BLaER1 (cell line): ENCODE measurements around the gene ARMC6.

ENCODE experiments used
- H3K27ac ChIP-seq: shearing (Covaris generic); formaldehyde crosslinking; 2 replicates; pipeline ENCODE4 v1.8.1; 2022
- H3K27me3 ChIP-seq: shearing (Covaris generic); formaldehyde crosslinking; 2 replicates; pipeline ENCODE4 v1.8.1; 2022
- H3K36me3 ChIP-seq: shearing (Covaris generic); formaldehyde crosslinking; 2 replicates; pipeline ENCODE4 v1.8.1; 2022
- H3K4me1 ChIP-seq: shearing (Covaris generic); formaldehyde crosslinking; 2 replicates; pipeline ENCODE4 v1.8.1; 2022
- H3K4me2 ChIP-seq: shearing (Covaris generic); formaldehyde crosslinking; 2 replicates; pipeline ENCODE4 v1.8.1; 2022
- H3K4me3 ChIP-seq: shearing (Covaris generic); formaldehyde crosslinking; 2 replicates; pipeline ENCODE4 v1.8.1; 2022
- H3K9ac ChIP-seq: shearing (Covaris generic); formaldehyde crosslinking; 2 replicates; pipeline ENCODE4 v1.8.1; 2022
- H3K9me3 ChIP-seq: shearing (Covaris generic); formaldehyde crosslinking; 2 replicates; pipeline ENCODE4 v1.8.1; 2022
- H4K20me1 ChIP-seq: shearing (Covaris generic); formaldehyde crosslinking; 2 replicates; pipeline ENCODE4 v1.8.1; 2022
- Cebpa-rat ChIP-seq: shearing (Covaris generic); IDR thresholded peaks from 2 replicates; pipeline ENCODE4 v1.8.1; 2022

ARMC6 gene

DNA sequence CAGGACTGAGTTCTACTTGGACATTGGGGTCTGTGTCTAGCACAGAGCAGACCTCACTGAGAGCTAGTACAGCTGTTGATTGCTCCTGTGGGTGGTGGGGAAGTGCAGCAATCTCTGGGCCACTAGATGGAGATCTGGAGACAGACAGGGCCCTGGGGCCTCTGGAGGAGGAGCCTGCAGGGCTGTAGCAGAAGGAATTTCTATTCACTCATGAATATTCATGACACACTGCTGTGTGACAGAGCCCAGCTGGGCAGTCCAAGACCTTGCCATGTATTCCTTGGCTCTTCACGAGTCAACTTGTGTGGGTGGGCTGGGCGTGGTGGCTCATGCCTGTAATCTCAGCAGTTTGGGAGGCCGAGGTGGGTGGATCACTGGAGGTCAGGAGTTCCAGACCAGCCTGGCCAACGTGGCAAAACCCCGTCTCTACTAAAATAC, 37.6 kb upstream of the ARMC6 start:
- Histone ChIP-seq H3K27me3 (no peaks in the 10 kb centered on the region), H3K36me3 (peaks cover 90% of the 10 kb centered on the region), H3K4me3 (no peak overlapping the region)

DNA sequence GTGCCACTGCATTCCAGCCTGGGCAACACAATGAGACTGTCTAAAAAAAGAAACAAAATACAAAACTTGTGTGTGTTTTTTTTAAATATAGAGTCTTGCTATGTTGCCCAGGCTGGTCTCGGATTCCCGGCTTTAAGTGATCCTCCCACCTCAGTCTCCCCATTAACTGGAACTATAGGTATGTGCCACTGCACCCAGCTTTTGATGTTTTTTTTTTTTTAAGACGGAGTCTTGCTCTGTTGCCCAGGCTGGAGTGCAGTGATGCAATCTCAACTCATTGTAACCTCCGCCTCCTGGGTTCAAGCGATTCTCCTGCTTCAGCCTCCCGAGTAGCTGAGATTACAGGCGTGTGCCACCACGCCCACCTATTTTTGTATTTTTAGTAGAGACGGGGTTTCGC, 37.1 kb upstream of the ARMC6 start:
- Histone ChIP-seq H3K27ac (no peak overlapping the region), H3K27me3 (no peaks in the 10 kb centered on the region), H3K4me3 (no peak overlapping the region), H3K4me1 (peaks cover 37% of the 10 kb centered on the region), H3K9ac (no peak overlapping the region), H3K4me2 (no peak overlapping the region), H3K9me3 (no peaks in the 10 kb centered on the region), H3K36me3 (peaks cover 89% of the 10 kb centered on the region), H4K20me1 (peaks cover 63% of the 10 kb centered on the region)
- TF ChIP-seq Cebpa-rat, result no peak

More for the DNA sequence above, 37.6 kb upstream of the ARMC6 start:
- H4K20me1 ChIP-seq, result peaks cover 58% of the 10 kb centered on the region
- no peaks in the 10 kb centered on the region for H3K9me3 ChIP-seq
- no peak for TF ChIP-seq Cebpa-rat
- no peak overlapping the region for H3K9ac ChIP-seq
- H3K27ac ChIP-seq, result no peak overlapping the region
- peaks cover 32% of the 10 kb centered on the region for H3K4me1 ChIP-seq
- H3K4me2 ChIP-seq, result no peak overlapping the region

DNA sequence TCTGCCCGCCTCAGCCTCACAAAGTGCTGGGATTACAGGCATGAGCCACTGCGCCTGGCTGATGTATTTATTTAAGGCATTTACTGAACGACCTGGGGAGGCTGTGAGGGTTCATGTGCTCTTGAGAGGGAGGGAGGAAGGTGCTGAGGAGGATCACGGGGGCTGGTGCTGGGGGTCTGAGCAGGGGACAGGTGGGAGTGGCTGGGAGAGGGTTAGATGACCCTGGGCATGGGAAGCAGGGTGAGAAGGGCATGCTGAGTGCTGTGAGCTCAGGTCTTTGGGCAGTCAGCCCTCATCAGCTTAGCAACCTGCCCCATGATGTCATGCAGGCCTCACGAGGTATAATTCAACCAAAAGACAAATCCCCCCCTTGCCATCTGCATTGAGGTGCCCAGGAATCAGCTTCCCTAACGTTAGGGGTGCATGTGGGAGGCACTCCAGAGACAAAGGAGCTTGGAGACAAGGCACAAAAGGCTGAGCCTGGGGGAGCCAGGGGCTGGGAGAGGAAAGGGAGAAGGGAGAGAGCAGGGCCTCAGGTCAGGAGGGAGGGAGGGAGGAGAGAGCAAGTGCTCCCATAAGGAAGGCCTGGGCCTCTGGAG, 36.5 kb upstream of the ARMC6 start:
- peaks cover 69% of the 10 kb centered on the region for H4K20me1 ChIP-seq
- H3K27me3 ChIP-seq, result no peaks in the 10 kb centered on the region
- peaks cover 43% of the 10 kb centered on the region for H3K4me1 ChIP-seq
- no peak for TF ChIP-seq Cebpa-rat
- H3K4me3 ChIP-seq, result no peak overlapping the region
- H3K9me3 ChIP-seq, result no peaks in the 10 kb centered on the region
- H3K27ac ChIP-seq, result peak overlapping the region; percentile 13; the same call in 1 of the 2 replicates
- no peak overlapping the region for H3K9ac ChIP-seq
- H3K36me3 ChIP-seq, result peaks cover 89% of the 10 kb centered on the region
- H3K4me2 ChIP-seq, result no peak overlapping the region

DNA sequence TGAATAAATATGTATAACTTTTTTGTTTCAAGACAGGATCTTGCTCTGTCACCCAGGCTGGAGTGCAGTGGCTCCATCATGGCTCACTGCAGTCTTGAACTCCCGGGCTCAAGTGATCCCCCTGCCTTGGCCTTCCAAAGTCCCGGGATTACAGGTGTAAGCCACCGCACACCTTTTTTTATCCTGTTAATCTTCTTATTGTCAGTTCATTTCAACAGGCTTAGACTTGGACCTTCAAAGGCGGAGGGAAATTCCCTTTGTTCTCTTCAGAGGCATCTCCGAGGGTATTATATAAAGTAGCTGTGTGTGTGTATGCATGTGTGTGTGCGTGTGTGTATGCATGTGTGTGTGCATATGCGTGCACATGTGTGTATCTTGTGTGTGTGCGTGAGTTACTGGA, 35.1 kb upstream of the ARMC6 start:
- Histone ChIP-seq H4K20me1 (peaks cover 82% of the 10 kb centered on the region), H3K4me2 (peak overlapping the region; percentile 81), H3K27ac (no peak overlapping the region), H3K4me1 (peaks cover 46% of the 10 kb centered on the region), H3K36me3 (peaks cover 91% of the 10 kb centered on the region), H3K4me3 (no peak overlapping the region), H3K9me3 (no peaks in the 10 kb centered on the region), H3K9ac (no peak overlapping the region), H3K27me3 (no peaks in the 10 kb centered on the region)
- TF ChIP-seq Cebpa-rat, result no peak

DNA sequence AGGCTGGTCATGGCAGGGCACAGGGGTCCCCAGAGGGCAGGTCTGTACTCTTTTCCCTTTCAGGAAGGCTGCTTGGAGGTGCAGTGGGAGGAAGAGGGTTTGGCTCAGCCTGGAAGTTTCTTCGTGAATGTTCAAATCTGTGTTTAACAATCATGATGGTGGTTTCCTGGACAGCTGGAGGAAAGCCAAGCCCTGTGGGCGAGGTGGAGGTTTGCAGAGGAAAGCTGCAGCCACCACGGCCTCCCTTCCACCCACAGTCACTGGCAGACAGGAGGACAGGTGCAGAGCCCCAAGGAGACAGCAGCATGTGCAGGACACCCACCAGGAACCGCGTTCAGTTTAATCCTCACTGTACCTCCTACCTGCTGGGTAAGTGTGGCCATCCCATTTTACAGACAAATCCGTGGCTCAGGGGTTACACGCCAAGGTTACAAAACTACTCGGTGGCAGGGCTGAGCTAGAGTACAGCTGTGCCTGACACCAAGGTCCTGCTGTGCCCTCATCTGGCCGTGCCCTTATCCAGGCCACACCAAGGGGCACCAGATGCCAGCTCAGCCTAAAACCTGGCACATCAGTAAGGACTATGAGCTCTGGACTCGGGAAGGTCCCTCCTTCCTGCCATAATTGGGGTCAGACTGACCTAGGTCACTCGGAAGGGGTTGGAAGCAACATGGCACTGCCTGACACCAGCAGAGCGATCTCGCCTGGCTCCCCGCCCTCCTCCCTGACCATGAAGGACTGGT, 34.2 kb upstream of the ARMC6 start:
- Histone ChIP-seq H3K36me3 (peaks cover 91% of the 10 kb centered on the region), H3K4me2 (peak overlapping the region; percentile 81), H4K20me1 (peaks cover 92% of the 10 kb centered on the region), H3K4me1 (peaks cover 46% of the 10 kb centered on the region), H3K4me3 (no peak overlapping the region), H3K9me3 (no peaks in the 10 kb centered on the region), H3K27ac (no peak overlapping the region), H3K27me3 (no peaks in the 10 kb centered on the region), H3K9ac (peak overlapping the region; percentile 35; the same call in 1 of the 2 replicates)
- no peak for TF ChIP-seq Cebpa-rat

DNA sequence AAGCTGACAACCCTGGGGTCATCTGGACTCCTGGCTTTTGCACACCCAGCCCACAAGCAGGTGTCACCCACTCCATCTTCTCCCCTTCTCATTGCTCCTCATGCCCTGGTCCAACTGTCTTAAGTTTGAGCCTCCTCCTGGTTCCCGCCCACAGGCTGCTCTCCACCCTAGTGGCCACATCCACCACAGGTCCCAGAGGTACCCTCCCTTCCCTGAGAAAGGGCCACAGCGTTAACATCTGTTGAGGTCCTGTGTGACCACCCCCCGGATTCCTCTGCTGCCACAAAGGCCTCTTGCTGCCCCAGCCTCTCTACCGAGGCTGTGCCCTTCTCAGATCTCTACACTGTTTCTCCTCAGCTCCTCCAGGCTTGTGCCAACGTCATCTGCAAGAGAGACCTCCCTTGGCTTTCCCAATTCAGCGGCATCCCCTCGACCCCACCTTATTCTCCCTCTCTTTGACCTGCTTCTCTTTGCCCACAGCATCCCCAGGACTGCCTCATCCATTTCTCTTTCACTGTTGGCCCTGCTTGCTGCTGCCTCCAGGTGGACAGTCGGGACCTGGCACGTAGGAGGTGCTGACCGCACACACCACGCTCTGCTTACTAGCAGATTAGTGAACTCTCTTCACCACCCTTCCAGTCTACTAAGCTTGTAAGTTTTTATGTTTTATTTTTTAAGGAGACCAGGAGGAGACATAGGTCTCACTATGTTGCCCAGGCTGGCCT, 33.3 kb upstream of the ARMC6 start:
- H3K27me3 ChIP-seq, result no peaks in the 10 kb centered on the region
- no peak overlapping the region for H3K4me3 ChIP-seq
- H3K4me2 ChIP-seq, result peak overlapping the region; percentile 81
- peaks cover 91% of the 10 kb centered on the region for H3K36me3 ChIP-seq
- no peaks in the 10 kb centered on the region for H3K9me3 ChIP-seq
- H3K9ac ChIP-seq, result peak overlapping the region; percentile 35; the same call in 1 of the 2 replicates
- peaks cover 100% of the 10 kb centered on the region for H4K20me1 ChIP-seq
- no peak for TF ChIP-seq Cebpa-rat
- H3K27ac ChIP-seq, result no peak overlapping the region; the same call in 1 of the 2 replicates
- H3K4me1 ChIP-seq, result peaks cover 46% of the 10 kb centered on the region

DNA sequence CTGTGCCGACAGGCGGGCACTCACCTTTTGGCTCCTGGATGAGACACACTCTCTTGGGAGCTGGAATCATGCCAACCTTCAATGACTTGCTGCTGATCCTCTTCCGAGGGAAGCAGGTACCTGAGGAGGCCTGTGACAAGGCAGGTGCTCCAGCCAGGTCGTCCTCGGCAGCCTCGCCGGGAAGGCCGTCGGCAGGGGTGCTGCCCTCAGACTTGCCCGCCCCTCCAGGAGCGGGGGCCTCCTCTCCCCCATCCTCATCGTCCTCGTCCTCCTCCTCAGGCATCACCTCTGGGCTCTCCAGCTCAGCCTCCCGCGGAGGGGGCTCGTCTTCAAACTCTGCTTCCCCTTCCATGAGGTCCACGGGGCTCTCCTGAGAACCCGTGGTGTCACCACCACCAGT, 29.3 kb upstream of the ARMC6 start:
- H3K4me3 ChIP-seq, result no peak overlapping the region
- no peak overlapping the region for H3K4me2 ChIP-seq
- H3K27me3 ChIP-seq, result no peaks in the 10 kb centered on the region
- no peaks in the 10 kb centered on the region for H3K9me3 ChIP-seq
- TF ChIP-seq Cebpa-rat, result no peak
- H3K36me3 ChIP-seq, result peaks cover 91% of the 10 kb centered on the region
- H3K4me1 ChIP-seq, result peaks cover 31% of the 10 kb centered on the region
- H3K27ac ChIP-seq, result no peak overlapping the region
- no peak overlapping the region for H3K9ac ChIP-seq
- H4K20me1 ChIP-seq, result peaks cover 95% of the 10 kb centered on the region

DNA sequence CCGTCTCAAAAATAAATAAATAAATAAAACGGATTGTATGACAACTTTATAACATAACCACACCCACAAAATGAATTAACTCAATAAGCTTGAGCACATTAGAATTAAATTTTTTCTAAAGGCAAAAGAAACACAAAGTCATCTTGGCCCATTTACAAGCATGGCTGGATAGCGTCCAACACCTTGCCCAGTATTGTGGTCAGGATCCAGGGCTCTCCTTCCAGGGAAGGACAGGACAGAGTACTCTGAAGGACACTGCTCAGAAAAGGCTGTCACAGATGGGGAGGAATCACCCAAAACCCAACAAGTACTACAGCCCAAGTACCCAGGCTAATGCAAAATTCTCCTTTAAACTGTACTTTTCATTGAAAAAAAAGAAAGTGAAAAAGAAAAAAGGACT, 27.2 kb upstream of the ARMC6 start:
- Histone ChIP-seq H3K27ac (no peak overlapping the region), H3K9me3 (no peaks in the 10 kb centered on the region), H3K9ac (no peak overlapping the region), H3K36me3 (peaks cover 100% of the 10 kb centered on the region), H3K4me1 (peaks cover 10% of the 10 kb centered on the region), H3K4me3 (no peak overlapping the region), H3K27me3 (no peaks in the 10 kb centered on the region), H3K4me2 (no peak overlapping the region), H4K20me1 (peaks cover 94% of the 10 kb centered on the region)
- TF ChIP-seq Cebpa-rat, result no peak

DNA sequence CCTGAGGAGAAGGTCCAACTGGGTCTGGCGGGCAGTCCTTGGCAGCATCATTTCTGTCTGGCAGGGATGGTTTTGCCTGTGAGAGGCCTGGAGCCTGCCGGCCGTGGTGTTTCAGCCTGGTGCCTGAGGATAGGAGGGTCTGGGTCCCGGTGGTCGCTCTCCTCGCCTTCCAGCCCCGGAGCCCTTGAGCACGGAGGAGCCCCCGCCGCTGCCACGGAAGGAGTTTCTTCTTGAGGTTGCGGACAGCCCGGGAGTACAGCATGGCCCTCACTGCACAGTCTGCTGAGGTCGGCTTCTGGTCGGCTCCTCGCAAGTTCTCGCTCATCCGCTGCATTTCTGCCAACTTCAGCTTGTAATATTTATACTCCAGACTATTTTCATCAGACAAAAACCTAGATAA, 23.5 kb upstream of the ARMC6 start:
- no peak overlapping the region for H3K9ac ChIP-seq
- no peak overlapping the region for H3K4me2 ChIP-seq
- no peaks in the 10 kb centered on the region for H3K9me3 ChIP-seq
- H3K4me1 ChIP-seq, result peaks cover 7% of the 10 kb centered on the region
- TF ChIP-seq Cebpa-rat, result no peak
- no peak overlapping the region for H3K4me3 ChIP-seq
- H3K36me3 ChIP-seq, result peaks cover 100% of the 10 kb centered on the region
- peaks cover 94% of the 10 kb centered on the region for H4K20me1 ChIP-seq
- H3K27me3 ChIP-seq, result no peaks in the 10 kb centered on the region
- H3K27ac ChIP-seq, result no peak overlapping the region

DNA sequence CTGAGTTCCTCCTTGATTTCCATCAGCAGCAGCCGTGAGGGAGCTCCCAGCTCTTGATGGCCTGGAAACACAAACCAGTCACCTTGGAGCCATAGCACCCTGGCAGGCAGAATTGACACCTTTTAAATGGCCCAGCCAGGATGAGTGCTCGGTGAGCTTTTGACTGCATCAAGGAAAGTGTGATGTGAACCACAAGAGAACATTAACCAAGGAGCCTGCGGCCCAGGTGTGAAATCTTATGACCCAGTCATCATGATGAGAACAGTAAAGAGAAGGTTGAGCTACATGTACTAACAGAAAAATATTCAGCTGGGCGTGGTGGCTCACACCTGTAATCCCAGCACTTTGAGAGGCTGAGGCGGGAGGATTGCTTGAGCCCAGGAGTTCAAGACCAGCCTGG, 22.9 kb upstream of the ARMC6 start:
- Histone ChIP-seq H3K27ac (no peak overlapping the region), H3K4me2 (no peak overlapping the region), H3K4me1 (peaks cover 7% of the 10 kb centered on the region), H3K36me3 (peaks cover 100% of the 10 kb centered on the region), H4K20me1 (peaks cover 95% of the 10 kb centered on the region), H3K9me3 (no peaks in the 10 kb centered on the region), H3K27me3 (no peaks in the 10 kb centered on the region), H3K9ac (no peak overlapping the region), H3K4me3 (no peak overlapping the region)
- no peak for TF ChIP-seq Cebpa-rat
